ENCODE measurements around the gene TCTN3. TPM values are rescaled to one million over a fixed set of nuclear protein-coding genes. Genes with fewer than 3 reads are reported as not detected.
"Not testable (repeated sequence)": the region's sequence is repeated elsewhere in the genome, so short reads cannot be mapped to it uniquely, and the experiment has no call there.

TCTN3 gene
- total RNA-seq, 3 donors from 2014 or later, result 20.7 to 35.4 (median 31.6) TPM

DNA sequence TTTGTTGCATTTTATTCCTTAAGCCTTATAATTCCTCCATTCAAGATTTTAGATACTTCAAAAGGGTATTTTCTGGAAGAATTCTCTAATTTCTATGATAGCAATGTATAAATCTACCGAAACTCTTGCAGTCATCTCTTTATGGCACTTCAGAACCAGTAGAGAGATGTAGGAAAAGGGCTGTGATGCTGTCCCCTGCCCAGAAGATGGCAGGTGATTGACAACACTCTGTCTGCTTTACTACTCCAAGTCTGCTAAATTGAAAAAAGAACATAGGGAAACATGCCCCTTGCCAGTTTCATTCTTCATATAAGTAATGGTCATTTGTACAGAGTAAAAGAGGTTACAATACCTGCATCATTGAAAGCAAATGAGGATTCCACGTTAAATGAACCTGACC, 5.1 kb downstream of the TCTN3 start:
- H3K9me3 ChIP-seq, result no peaks in the 10 kb centered on the region
- H3K4me3 ChIP-seq, result no peak overlapping the region
- TF ChIP-seq, protein P1, sequence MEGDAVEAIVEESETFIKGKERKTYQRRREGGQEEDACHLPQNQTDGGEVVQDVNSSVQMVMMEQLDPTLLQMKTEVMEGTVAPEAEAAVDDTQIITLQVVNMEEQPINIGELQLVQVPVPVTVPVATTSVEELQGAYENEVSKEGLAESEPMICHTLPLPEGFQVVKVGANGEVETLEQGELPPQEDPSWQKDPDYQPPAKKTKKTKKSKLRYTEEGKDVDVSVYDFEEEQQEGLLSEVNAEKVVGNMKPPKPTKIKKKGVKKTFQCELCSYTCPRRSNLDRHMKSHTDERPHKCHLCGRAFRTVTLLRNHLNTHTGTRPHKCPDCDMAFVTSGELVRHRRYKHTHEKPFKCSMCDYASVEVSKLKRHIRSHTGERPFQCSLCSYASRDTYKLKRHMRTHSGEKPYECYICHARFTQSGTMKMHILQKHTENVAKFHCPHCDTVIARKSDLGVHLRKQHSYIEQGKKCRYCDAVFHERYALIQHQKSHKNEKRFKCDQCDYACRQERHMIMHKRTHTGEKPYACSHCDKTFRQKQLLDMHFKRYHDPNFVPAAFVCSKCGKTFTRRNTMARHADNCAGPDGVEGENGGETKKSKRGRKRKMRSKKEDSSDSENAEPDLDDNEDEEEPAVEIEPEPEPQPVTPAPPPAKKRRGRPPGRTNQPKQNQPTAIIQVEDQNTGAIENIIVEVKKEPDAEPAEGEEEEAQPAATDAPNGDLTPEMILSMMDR (IDR thresholded peaks at IDR 0.05), result no peak
- intact Hi-C loops (cut with DNase I, micrococcal nuclease), result no loop called here
- no peaks in the 10 kb centered on the region for H3K36me3 ChIP-seq (ENCODE audit: low read depth)
- H3K4me1 ChIP-seq (ENCODE audit: low read depth), result peaks cover 5% of the 10 kb centered on the region
- ATAC-seq (no peak), DNase-seq (no peak)

DNA sequence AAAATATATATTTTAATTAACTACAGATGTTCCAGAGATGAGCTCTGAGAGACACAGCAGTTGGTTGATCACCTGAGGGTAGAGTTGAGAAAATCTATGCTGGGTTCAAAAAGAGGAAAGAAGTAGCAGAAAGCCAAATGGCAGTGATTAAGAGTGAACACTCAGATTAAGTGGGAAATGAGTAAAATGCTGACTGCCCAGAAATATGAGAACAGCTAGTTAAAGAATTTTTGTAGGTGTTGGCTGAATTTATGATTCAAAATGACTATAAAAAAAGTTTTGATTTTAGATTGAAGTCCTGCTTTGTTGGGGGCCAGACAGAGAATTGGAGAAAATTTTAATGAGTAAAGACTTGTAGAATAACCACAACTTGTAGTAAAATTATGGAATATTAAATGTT, 9.8 kb downstream of the TCTN3 start:
- Histone ChIP-seq H3K9me3 (no peaks in the 10 kb centered on the region), H3K36me3 (ENCODE audit: low read depth) (no peaks in the 10 kb centered on the region), H3K4me1 (ENCODE audit: low read depth) (no peaks in the 10 kb centered on the region), H3K4me3 (no peak overlapping the region)
- intact Hi-C loops (cut with DNase I, micrococcal nuclease), result no loop called here
- ATAC-seq (no peak), DNase-seq (no peak)
- TF ChIP-seq, protein P1 (IDR thresholded peaks at IDR 0.05), result no peak

DNA sequence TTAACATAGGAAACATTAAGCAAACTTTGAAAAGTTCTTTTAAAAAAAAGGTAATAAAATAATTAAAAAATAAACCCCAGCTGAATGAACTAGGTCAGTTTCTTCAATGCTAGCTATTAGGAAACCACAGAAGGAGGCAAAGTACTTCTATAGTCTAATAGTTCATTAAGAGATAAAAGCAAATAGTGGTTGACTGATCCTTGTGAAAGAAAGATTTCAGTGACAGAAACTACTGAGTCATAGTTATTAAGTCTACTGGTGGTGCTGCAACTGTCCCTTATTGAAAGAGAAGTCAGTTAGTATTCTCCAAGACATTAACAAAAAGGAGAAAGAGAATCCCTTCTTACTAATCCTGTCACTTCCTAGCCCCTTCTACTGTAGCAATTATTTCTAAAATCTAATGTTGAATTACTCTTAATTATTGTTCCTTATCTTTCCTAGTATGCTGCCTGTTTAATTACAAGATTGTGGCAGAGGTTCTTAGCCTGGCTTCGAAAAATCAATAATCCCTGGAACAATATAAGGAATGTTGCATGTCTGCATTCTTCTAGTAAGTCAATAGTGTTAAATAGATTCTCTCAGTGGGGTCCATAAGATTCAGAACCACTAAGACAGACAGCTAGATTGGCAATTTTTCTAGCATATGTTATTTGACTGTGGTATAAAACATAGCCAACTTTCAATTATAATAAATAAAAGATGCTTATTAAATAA, 18.2 kb downstream of the TCTN3 start:
- ATAC-seq (no peak), DNase-seq (no peak)
- H3K9me3 ChIP-seq, result no peaks in the 10 kb centered on the region
- intact Hi-C loops (cut with DNase I, micrococcal nuclease), result no loop called here
- no peaks in the 10 kb centered on the region for H3K36me3 ChIP-seq (ENCODE audit: low read depth)
- no peak overlapping the region for H3K4me3 ChIP-seq
- H3K4me1 ChIP-seq (ENCODE audit: low read depth), result no peaks in the 10 kb centered on the region
- TF ChIP-seq, protein P1 (IDR thresholded peaks at IDR 0.05), result no peak

DNA sequence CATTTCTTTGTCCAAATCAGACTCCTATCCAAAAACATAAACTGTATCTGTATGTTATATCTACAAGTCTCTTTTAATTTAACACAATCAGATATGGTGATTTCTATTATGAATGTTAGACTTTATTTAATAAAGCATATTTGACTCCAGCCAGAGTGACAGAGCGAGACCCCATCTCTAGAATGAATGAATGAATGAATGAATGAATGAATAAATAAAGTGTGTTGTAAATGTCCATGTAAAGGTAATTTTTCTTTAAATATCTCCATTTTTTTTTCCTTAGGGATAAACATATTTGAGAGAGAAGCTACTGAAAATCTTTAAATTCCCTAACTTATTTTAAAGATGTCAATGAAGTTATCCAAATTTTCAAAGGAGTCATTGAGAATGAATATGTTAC, 19.1 kb downstream of the TCTN3 start:
- TF ChIP-seq, protein P1 (IDR thresholded peaks at IDR 0.05), result no peak
- no peak for DNase-seq
- no peaks in the 10 kb centered on the region for H3K4me1 ChIP-seq (ENCODE audit: low read depth)
- no peak for ATAC-seq
- intact Hi-C loops (cut with DNase I, micrococcal nuclease), result no loop called here
- H3K9me3 ChIP-seq, result no peaks in the 10 kb centered on the region
- H3K4me3 ChIP-seq, result no peak overlapping the region
- no peaks in the 10 kb centered on the region for H3K36me3 ChIP-seq (ENCODE audit: low read depth)

DNA sequence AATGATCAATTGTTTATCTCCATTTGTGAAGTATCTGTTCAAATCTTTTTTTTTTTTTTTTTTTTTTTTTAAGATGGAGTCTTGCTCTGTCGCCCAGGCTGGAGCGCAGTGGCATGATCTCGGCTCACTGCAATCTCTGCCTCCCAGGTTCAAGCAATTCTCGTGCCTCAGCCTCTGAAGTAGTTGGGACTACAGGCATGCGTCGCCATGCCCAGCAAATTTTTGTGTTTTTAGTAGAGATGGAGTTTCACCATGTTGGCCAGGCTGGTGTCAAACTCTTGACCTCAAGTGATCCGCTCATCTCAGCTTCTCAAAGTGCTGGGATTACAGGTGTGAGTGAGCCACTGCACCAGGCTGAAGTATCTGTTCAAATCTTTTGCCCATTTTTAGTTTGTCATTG, 21.1 kb downstream of the TCTN3 start:
- intact Hi-C loops (cut with DNase I, micrococcal nuclease); H3K9me3 ChIP-seq; H3K36me3 ChIP-seq (ENCODE audit: low read depth); DNase-seq; H3K4me1 ChIP-seq (ENCODE audit: low read depth); ATAC-seq; H3K4me3 ChIP-seq: not testable (repeated sequence)

DNA sequence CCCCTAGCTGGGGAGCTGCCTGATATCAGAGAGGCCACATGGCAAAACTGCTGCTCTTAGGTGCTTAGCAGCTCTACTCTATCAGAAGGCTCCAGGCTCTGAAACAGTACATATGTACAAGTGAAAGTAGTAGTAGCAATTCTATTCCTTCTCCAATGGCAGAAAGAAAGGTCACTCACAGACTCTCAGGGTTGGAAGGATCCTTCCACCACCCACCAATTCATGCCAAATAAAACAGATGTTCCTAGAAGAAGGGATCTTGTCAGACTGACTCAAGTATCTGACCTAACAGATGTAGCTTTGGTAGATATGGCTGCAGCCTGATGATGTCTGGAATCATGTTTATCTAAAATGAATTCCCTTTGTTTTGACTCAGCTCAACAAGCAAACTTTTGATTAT, 29.2 kb downstream of the TCTN3 start:
- Histone ChIP-seq H3K36me3 (ENCODE audit: low read depth) (no peaks in the 10 kb centered on the region), H3K4me1 (ENCODE audit: low read depth) (no peaks in the 10 kb centered on the region), H3K4me3 (no peak overlapping the region), H3K9me3 (no peaks in the 10 kb centered on the region)
- TF ChIP-seq, protein P1 (IDR thresholded peaks at IDR 0.05), result no peak
- DNase-seq, result no peak
- intact Hi-C loops (cut with DNase I, micrococcal nuclease), result no loop called here
- ATAC-seq, result no peak
